HepG2 (cell line): Measurements from ENCODE around the gene RBBP8NL.

Experiments
- ATF2 ChIP-seq: sonication (generic); formaldehyde crosslinking; IDR thresholded peaks from 2 replicates; pipeline ENCODE4 v1.4.0; 2020; ENCODE audit warnings: missing genetic modification reagents
- CTCF ChIP-seq: sonication (generic); formaldehyde crosslinking; IDR thresholded peaks from 2 replicates; pipeline ENCODE4 v1.5.0; 2020; ENCODE audit warnings: mild to moderate bottlenecking, missing genetic modification reagents, moderate library complexity
- EZH2 ChIP-seq: conservative IDR thresholded peaks from 2 replicates; pipeline ENCODE4 v1.6.1; 2012; ENCODE audit warnings: mild to moderate bottlenecking, low read depth, low read length, moderate library complexity
- FOXM1 ChIP-seq: sonication (generic); formaldehyde crosslinking; IDR thresholded peaks from 2 replicates; pipeline ENCODE4 v1.5.0; 2020; ENCODE audit warnings: missing genetic modification reagents
- HNF4A ChIP-seq: sonication (generic); formaldehyde crosslinking; IDR thresholded peaks from 2 replicates; pipeline ENCODE4 v1.4.0; 2020; ENCODE audit warnings: missing genetic modification reagents
- IKZF4 ChIP-seq: sonication (generic); formaldehyde crosslinking; IDR thresholded peaks from 2 replicates; pipeline ENCODE4 v1.5.1; 2020; ENCODE audit warnings: borderline replicate concordance, mild to moderate bottlenecking, low read depth, missing genetic modification reagents; ENCODE audit errors: not compliant biosample characterization
- JUND ChIP-seq: sonication (generic); formaldehyde crosslinking; IDR thresholded peaks from 2 replicates; pipeline ENCODE4 v1.8.0; 2022; ENCODE audit warnings: mild to moderate bottlenecking, missing genetic modification reagents
- MNT ChIP-seq: fragments of 450-650 bp; IDR thresholded peaks from 2 replicates; pipeline ENCODE4 v1.6.1; 2016
- NFYC ChIP-seq: IDR thresholded peaks from 2 replicates; pipeline ENCODE4 v1.6.1; 2016; ENCODE audit warnings: missing genetic modification reagents, missing compliant biosample characterization
- RAD21 ChIP-seq: fragments of 450-650 bp; formaldehyde crosslinking; IDR thresholded peaks from 2 replicates; pipeline ENCODE4 v1.5.0; 2020; ENCODE audit warnings: mild to moderate bottlenecking
- RBAK ChIP-seq: sonication (generic); formaldehyde crosslinking; IDR thresholded peaks from 2 replicates; pipeline ENCODE4 v1.5.1; 2020; ENCODE audit warnings: mild to moderate bottlenecking, missing genetic modification reagents
- STAG1 ChIP-seq: sonication (generic); formaldehyde crosslinking; IDR thresholded peaks from 2 replicates; pipeline ENCODE4 v1.4.0; 2020; ENCODE audit warnings: missing genetic modification reagents
- ZNF205 ChIP-seq: IDR thresholded peaks from 2 replicates; pipeline ENCODE4 v1.6.1; 2018; ENCODE audit warnings: missing biosample characterization, missing genetic modification reagents
- ZNF629 ChIP-seq: sonication (generic); formaldehyde crosslinking; conservative IDR thresholded peaks from 2 replicates; pipeline ENCODE4 v1.5.0; 2020; ENCODE audit warnings: missing genetic modification reagents

GRCh38 chr20:62475772-62476055 is 48.4 kb upstream of the RBBP8NL start, which contains the start of gene GATA5:
- TF ChIP-seq IKZF4, result no peak
- no peak for TF ChIP-seq RBAK (CRISPR knock-in tag)
- TF ChIP-seq RAD21 (CRISPR knock-in tag), result no peak
- TF ChIP-seq ATF2, result no peak
- no peak for TF ChIP-seq STAG1 (CRISPR knock-in tag)
- TF ChIP-seq EZH2, result no peak
- TF ChIP-seq CTCF (CRISPR knock-in tag), result no peak
- no peak for TF ChIP-seq FOXM1 (CRISPR knock-in tag)
- no peak for TF ChIP-seq ZNF205 (CRISPR knock-in tag)
- no peak for TF ChIP-seq MNT
- TF ChIP-seq ZNF629, result no peak
- no peak for TF ChIP-seq HNF4A (CRISPR knock-in tag)
- no peak for TF ChIP-seq JUND (CRISPR knock-in tag)
- TF ChIP-seq NFYC, result no peak
